A549 (cell line): Measurements from ENCODE around the gene MTARC1. TPM values are rescaled to one million over a fixed set of nuclear protein-coding genes. Genes with fewer than 3 reads are reported as not detected.

Experiments used
- ATAC-seq, 2 experiments: fragments of 200-7000 bp in 1 of 2; fragments of >200 bp in 1 of 2; cut with Nextera tagmentation in 1 of 2; cut with Tn5 transposase in 1 of 2; 3 replicates each; pipeline versions ENCODE4 v1.8.0 to v1.9.1; 2018 to 2020; ENCODE audit warnings: mild to moderate bottlenecking in 1 of 2, moderate library complexity in 1 of 2
- CTCF ChIA-PET: fragments of 300-600 bp; sonication (Branson Sonifier 250); formaldehyde crosslinking; extraction: SDS; loops from one replicate; lab custom pipeline; 2021; ENCODE audit warnings: antibody characterized with exemption, inconsistent platforms; lab: Yijun Ruan, JAX
- POLR2A ChIA-PET: fragments of 350-600 bp; formaldehyde crosslinking; extraction: SDS; loops from one replicate; lab custom pipeline; 2021; ENCODE audit warnings: antibody characterized with exemption, inconsistent platforms; lab: Yijun Ruan, JAX
- DNase-seq, 2 experiments: peaks; one replicate each; pipeline versions ENCODE4 v3.0.0 to v3.0.0-alpha.2; 2011 to 2016; ENCODE audit warnings: low read depth in 1 of 2, low spot score in 1 of 2
- FAIRE-seq: peaks from 2 replicates; lab custom pipeline; 2011; peaks lifted over from hg19 to GRCh38; lab: Jason Lieb, UNC
- H3K27ac ChIP-seq, 2 experiments: fragments of >200 bp; sonication (Bioruptor Twin); formaldehyde crosslinking; 3 replicates each; pipeline ENCODE4 v1.5.1; 2016 to 2017
- H3K4me1 ChIP-seq: fragments of >200 bp; sonication (Bioruptor Twin); formaldehyde crosslinking; 3 replicates; pipeline ENCODE4 v1.6.1; 2016
- H3K4me2 ChIP-seq: fragments of >200 bp; sonication (Bioruptor Twin); formaldehyde crosslinking; 3 replicates; pipeline ENCODE4 v1.6.1; 2016
- H3K4me3 ChIP-seq: fragments of >200 bp; sonication (Bioruptor Twin); formaldehyde crosslinking; 3 replicates; pipeline ENCODE4 v1.5.1; 2016
- H3K9me3 ChIP-seq: fragments of >200 bp; sonication (Bioruptor Twin); formaldehyde crosslinking; 3 replicates; pipeline ENCODE4 v1.6.1; 2016
- BHLHE40 ChIP-seq: IDR thresholded peaks from 2 replicates; pipeline ENCODE4 v1.6.1; 2012; ENCODE audit warnings: low read depth, low read length, inconsistent platforms
- CBX2 ChIP-seq: fragments of 200-600 bp; sonication (generic); IDR thresholded peaks from 2 replicates; pipeline ENCODE4 v1.6.1; 2016; ENCODE audit warnings: low read depth, mild to moderate bottlenecking, borderline replicate concordance
- CHD2 ChIP-seq: fragments of 150-350 bp; IDR thresholded peaks from 2 replicates; pipeline ENCODE4 v1.6.1; 2014; ENCODE audit warnings: low read length; ENCODE audit not compliant: partially characterized antibody
- EHMT2 ChIP-seq: fragments of 200-600 bp; sonication (generic); IDR thresholded peaks from 2 replicates; pipeline ENCODE4 v1.6.1; 2016; ENCODE audit warnings: antibody characterized with exemption, low read depth, mild to moderate bottlenecking, moderate library complexity
- EP300 ChIP-seq, 2 experiments: fragments of >200 bp; sonication (Bioruptor Twin); formaldehyde crosslinking; IDR thresholded peaks; 2 replicates in 1 of 2; 3 replicates in 1 of 2; pipeline ENCODE4 v1.6.1; 2016 to 2017
- ESRRA ChIP-seq: fragments of 150-350 bp; IDR thresholded peaks from 2 replicates; pipeline ENCODE4 v1.6.1; 2014; ENCODE audit warnings: mild to moderate bottlenecking, low read length, borderline replicate concordance
- FOXS1 ChIP-seq: fragments of 250-450 bp; sonication (Bioruptor Pico); IDR thresholded peaks from 2 replicates; pipeline ENCODE4 v1.5.0; 2020; ENCODE audit warnings: mild to moderate bottlenecking, moderate library complexity
- GATA3 ChIP-seq: IDR thresholded peaks from 2 replicates; pipeline ENCODE4 v1.6.1; 2012; ENCODE audit warnings: borderline replicate concordance
- HDAC2 ChIP-seq: fragments of 200-600 bp; sonication (generic); IDR thresholded peaks from 2 replicates; pipeline ENCODE4 v1.6.1; 2016
- HEYL ChIP-seq: fragments of 250-450 bp; sonication (Bioruptor Pico); IDR thresholded peaks from 2 replicates; pipeline ENCODE4 v1.8.0; 2021; ENCODE audit warnings: mild to moderate bottlenecking, moderate library complexity
- HOXB13 ChIP-seq: fragments of 250-450 bp; sonication (Bioruptor Pico); IDR thresholded peaks from 2 replicates; pipeline ENCODE4 v1.5.0; 2020; ENCODE audit warnings: low read depth, mild to moderate bottlenecking, moderate library complexity
- HOXB5 ChIP-seq: fragments of 250-450 bp; sonication (Bioruptor Pico); IDR thresholded peaks from 2 replicates; pipeline ENCODE4 v1.5.0; 2020; ENCODE audit warnings: mild to moderate bottlenecking, moderate library complexity
- KDM1A ChIP-seq: fragments of 200-600 bp; sonication (generic); IDR thresholded peaks from 2 replicates; pipeline ENCODE4 v1.6.1; 2016; ENCODE audit warnings: low read depth, mild to moderate bottlenecking
- MAFK ChIP-seq: fragments of 450-650 bp; IDR thresholded peaks from 2 replicates; pipeline ENCODE4 v1.6.1; 2014; ENCODE audit not compliant: partially characterized antibody
- MAZ ChIP-seq: fragments of 150-350 bp; IDR thresholded peaks from 2 replicates; pipeline ENCODE4 v1.6.1; 2014; ENCODE audit warnings: antibody characterized with exemption, low read depth, low read length, borderline replicate concordance
- MYC ChIP-seq: IDR thresholded peaks from 2 replicates; pipeline ENCODE4 v1.6.1; 2012; ENCODE audit warnings: mild to moderate bottlenecking, inconsistent platforms, low read length, improper control_type of control experiment, borderline replicate concordance
- NPAS2 ChIP-seq: fragments of 250-450 bp; sonication (Bioruptor Pico); IDR thresholded peaks from 2 replicates; pipeline ENCODE4 v1.8.0; 2022; ENCODE audit warnings: mild to moderate bottlenecking, moderate library complexity, borderline replicate concordance
- PHF8 ChIP-seq: fragments of 200-600 bp; sonication (generic); IDR thresholded peaks from 2 replicates; pipeline ENCODE4 v1.6.1; 2016; ENCODE audit warnings: low read depth, mild to moderate bottlenecking, antibody characterized with exemption, moderate library complexity, borderline replicate concordance
- POLR2A ChIP-seq: IDR thresholded peaks from 2 replicates; pipeline ENCODE4 v1.6.1; 2012; ENCODE audit warnings: mild to moderate bottlenecking, low read length
- RNF2 ChIP-seq: fragments of 200-600 bp; sonication (generic); IDR thresholded peaks from 2 replicates; pipeline ENCODE4 v1.6.1; 2016; ENCODE audit warnings: low read depth, mild to moderate bottlenecking, antibody characterized with exemption, moderate library complexity, borderline replicate concordance
- TFCP2L1 ChIP-seq: fragments of 250-450 bp; sonication (Bioruptor Pico); IDR thresholded peaks from 2 replicates; pipeline ENCODE4 v1.5.0; 2021; ENCODE audit warnings: mild to moderate bottlenecking
- ZFP36 ChIP-seq: fragments of 450-650 bp; IDR thresholded peaks from 2 replicates; pipeline ENCODE4 v1.6.1; 2014; ENCODE audit warnings: borderline replicate concordance; ENCODE audit not compliant: partially characterized antibody
- ZSCAN20 ChIP-seq: fragments of 250-450 bp; sonication (Bioruptor Pico); IDR thresholded peaks from 2 replicates; pipeline ENCODE4 v1.8.0; 2022; ENCODE audit warnings: mild to moderate bottlenecking, moderate library complexity
- WGBS: methylation state at CpG from one replicate; pipeline ENCODE4 v1.1.6; 2017; ENCODE audit errors: missing lambda C conversion rate; 5-methylcytosine and 5-hydroxymethylcytosine counted together
- polyA plus RNA-seq, 4 experiments: library from polyadenylated mRNA; depleted of rRNA in 3 of 4; stranded (reverse); fragments of >200 nt; fragmentation: RNase III in 1 of 4; extraction: RNeasy Plus Mini Kit Qiagen cat#74134 plus additional on column Dnase treatment in 1 of 4; gene quantifications; 2 replicates in 3 of 4; 3 replicates in 1 of 4; pipeline ENCODE4 v1.2.3, GENCODE V29; 2011 to 2017
- TF ChIP-seq, protein P1 (sequence below): fragments of 200-600 bp; sonication (generic); IDR thresholded peaks from 2 replicates; pipeline ENCODE4 v1.6.1; 2016; ENCODE audit warnings: antibody characterized with exemption, mild to moderate bottlenecking, moderate library complexity

MTARC1 gene
- polyA plus RNA-seq, 2 of the 4 experiments (the other 2 are of a cell fraction), result 9.5 to 10.1 TPM

DNA sequence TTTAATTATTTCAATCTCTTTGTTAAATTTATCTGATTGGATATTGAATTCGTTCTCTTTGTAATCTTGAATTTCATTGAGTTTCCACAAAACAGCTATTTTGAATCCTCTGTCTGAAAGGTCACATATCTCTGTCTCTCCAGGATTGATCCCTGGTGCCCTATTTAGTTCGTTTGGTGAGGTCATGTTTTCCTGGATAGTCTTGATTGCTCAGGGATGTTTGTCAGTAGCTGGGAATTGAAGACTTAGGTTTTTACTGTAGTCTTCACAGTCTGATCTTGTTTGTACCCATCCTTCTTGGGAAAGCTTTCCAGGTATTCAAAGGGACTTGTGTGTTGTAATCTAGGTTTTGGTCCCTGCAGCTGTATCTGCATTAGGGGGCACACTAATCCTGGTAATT is 45.4 kb upstream of the MTARC1 start:
- 17% methylated on average over 2 of the region's 2 CpGs for WGBS
- H3K4me2 ChIP-seq, result no peak overlapping the region
- POLR2A ChIA-PET, result no interaction called here

DNA sequence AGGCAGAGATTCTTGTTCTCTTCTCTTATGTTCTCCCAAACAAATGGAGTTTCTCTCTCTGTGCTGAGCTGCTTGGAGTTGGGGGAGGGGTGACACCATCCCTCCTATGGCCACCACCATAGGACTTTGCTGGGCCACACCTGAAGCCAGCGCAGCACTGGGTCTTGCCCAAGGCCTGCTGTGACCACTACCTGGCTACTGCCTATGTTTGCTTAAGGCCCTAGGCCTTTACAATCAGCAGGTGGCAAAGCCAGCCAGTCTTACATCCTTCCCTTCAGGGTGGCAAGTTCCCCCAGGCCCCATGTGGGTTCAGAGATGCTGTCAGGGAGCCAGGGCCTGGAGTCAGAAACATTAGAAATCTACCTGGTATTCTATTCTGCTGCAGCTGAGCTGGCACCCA is 44.9 kb upstream of the MTARC1 start:
- Histone ChIP-seq H3K9me3 (no peaks in the 10 kb centered on the region), H3K4me2 (no peak overlapping the region), H3K27ac (no peak overlapping the region)
- ATAC-seq (no peak), DNase-seq (no peak)
- POLR2A ChIA-PET, result no interaction called here
- 100% methylated on average over 1 of the region's 1 CpG for WGBS
- no peak for TF ChIP-seq KDM1A
- no peak for TF ChIP-seq HDAC2
- TF ChIP-seq BHLHE40, result no peak
- TF ChIP-seq, all 56 proteins: peak for 0
- no peak overlapping the region for H3K4me3 ChIP-seq
- FAIRE-seq, result no peak
- CTCF ChIA-PET, result interaction anchor here (1.0 to 3.2 kb wide), 3 partner anchors 8 to 35 kb away, joined by 6 to 12 read pairs (median 7); no protein-coding TSS in a partner anchor
- no peaks in the 10 kb centered on the region for H3K4me1 ChIP-seq

More for the DNA sequence above, 45.4 kb upstream of the MTARC1 start:
- Histone ChIP-seq H3K9me3 (no peaks in the 10 kb centered on the region), H3K4me1 (no peaks in the 10 kb centered on the region), H3K4me3 (no peak overlapping the region)
- no peak for FAIRE-seq
- no peak for DNase-seq
- no peak for TF ChIP-seq CHD2
- no peak for TF ChIP-seq KDM1A
- TF ChIP-seq NPAS2 (CRISPR knock-in tag), result no peak
- no peak for TF ChIP-seq MYC
- no peak for TF ChIP-seq TFCP2L1 (CRISPR knock-in tag)
- no peak for TF ChIP-seq CBX2
- TF ChIP-seq MAZ, result no peak
- TF ChIP-seq PHF8, result no peak
- TF ChIP-seq GATA3, result no peak
- TF ChIP-seq EHMT2, result no peak
- TF ChIP-seq, protein P1, sequence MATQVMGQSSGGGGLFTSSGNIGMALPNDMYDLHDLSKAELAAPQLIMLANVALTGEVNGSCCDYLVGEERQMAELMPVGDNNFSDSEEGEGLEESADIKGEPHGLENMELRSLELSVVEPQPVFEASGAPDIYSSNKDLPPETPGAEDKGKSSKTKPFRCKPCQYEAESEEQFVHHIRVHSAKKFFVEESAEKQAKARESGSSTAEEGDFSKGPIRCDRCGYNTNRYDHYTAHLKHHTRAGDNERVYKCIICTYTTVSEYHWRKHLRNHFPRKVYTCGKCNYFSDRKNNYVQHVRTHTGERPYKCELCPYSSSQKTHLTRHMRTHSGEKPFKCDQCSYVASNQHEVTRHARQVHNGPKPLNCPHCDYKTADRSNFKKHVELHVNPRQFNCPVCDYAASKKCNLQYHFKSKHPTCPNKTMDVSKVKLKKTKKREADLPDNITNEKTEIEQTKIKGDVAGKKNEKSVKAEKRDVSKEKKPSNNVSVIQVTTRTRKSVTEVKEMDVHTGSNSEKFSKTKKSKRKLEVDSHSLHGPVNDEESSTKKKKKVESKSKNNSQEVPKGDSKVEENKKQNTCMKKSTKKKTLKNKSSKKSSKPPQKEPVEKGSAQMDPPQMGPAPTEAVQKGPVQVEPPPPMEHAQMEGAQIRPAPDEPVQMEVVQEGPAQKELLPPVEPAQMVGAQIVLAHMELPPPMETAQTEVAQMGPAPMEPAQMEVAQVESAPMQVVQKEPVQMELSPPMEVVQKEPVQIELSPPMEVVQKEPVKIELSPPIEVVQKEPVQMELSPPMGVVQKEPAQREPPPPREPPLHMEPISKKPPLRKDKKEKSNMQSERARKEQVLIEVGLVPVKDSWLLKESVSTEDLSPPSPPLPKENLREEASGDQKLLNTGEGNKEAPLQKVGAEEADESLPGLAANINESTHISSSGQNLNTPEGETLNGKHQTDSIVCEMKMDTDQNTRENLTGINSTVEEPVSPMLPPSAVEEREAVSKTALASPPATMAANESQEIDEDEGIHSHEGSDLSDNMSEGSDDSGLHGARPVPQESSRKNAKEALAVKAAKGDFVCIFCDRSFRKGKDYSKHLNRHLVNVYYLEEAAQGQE, result no peak
- no peak for TF ChIP-seq HEYL (CRISPR knock-in tag)
- TF ChIP-seq ESRRA, result no peak
- no peak for TF ChIP-seq RNF2
- TF ChIP-seq HOXB5 (CRISPR knock-in tag), result no peak
- no peak for TF ChIP-seq POLR2A
- TF ChIP-seq ZFP36, result no peak
- no peak for TF ChIP-seq MAFK
- no peak for TF ChIP-seq ZSCAN20 (CRISPR knock-in tag)
- TF ChIP-seq EP300 (IDR thresholded peaks at IDR 0.05), result no peak
- TF ChIP-seq, all 56 proteins: peak for 0
- CTCF ChIA-PET, result interaction anchor here (1.0 to 3.2 kb wide), 4 partner anchors 8 to 36 kb away, joined by 4 to 12 read pairs (median 6); no protein-coding TSS in a partner anchor
- H3K27ac ChIP-seq, result no peak overlapping the region
- ATAC-seq, result no peak

DNA sequence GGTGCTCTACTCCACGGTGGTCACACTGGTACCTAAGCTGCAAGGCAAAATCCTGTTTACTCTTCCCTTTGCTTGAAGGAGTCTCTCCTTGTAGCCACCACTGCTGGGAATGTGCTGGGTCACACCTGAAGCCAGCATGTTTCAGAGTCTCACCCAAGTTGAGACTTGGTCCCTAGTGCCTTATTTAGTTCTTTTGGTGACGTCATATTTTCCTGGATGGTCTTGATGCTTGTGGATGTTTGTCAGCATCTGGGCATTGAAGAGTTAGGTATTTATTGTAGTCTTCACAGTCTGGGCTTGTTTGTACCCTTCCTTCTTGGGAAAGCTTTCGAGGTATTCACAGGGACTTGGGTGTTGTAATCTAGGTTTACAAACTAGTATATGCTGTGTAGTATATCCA is 44.2 kb upstream of the MTARC1 start:
- CTCF ChIA-PET, result interaction anchor here (3.2 kb wide), 1 partner anchor 9 kb away, joined by 12 read pairs; no protein-coding TSS in a partner anchor
- WGBS, result 50% methylated on average over 3 of the region's 3 CpGs
- Histone ChIP-seq H3K4me2 (no peak overlapping the region), H3K4me3 (no peak overlapping the region), H3K27ac (no peak overlapping the region), H3K4me1 (peaks cover 7% of the 10 kb centered on the region; the same call in 2 of the 3 replicates), H3K9me3 (no peaks in the 10 kb centered on the region)
- ATAC-seq (no peak), FAIRE-seq (no peak), DNase-seq (no peak)
- TF ChIP-seq HOXB13 (CRISPR knock-in tag) (no peak), FOXS1 (CRISPR knock-in tag) (no peak)
- TF ChIP-seq, protein P1, result no peak
- POLR2A ChIA-PET, result no interaction called here
